ENCODE measurements around the gene ENDOG. TPM values are rescaled to one million over a fixed set of nuclear protein-coding genes. Genes with fewer than 3 reads are reported as not detected.

ENDOG gene
- total and polyA plus RNA-seq, 5 donors = 42.9 to 70.5 (median 64.5) TPM

Other genes starting within 250 kb of the ENDOG start
- gene DYNC2I2, start 161.7 kb upstream of the ENDOG start, total RNA-seq = 10 to 100 TPM; 13.5 to 25.6 (median 18.5) TPM
- gene DYNC2I2, start 161.7 kb upstream of the ENDOG start, polyA plus RNA-seq = 30.2 TPM
- 100 to 1,000 TPM; 180 to 210 (median 191) TPM for gene SET, start 129.3 kb upstream of the ENDOG start, total RNA-seq
- gene SET, start 129.3 kb upstream of the ENDOG start, polyA plus RNA-seq = 86.1 TPM
- gene PKN3, start 116.0 kb upstream of the ENDOG start, total RNA-seq = 1 to 10 TPM; 4.7 to 8.7 (median 7.4) TPM
- 6.5 TPM for gene PKN3, start 116.0 kb upstream of the ENDOG start, polyA plus RNA-seq
- 10 to 100 TPM in 1 of 4 donors, 1 to 10 TPM in 3; 8.3 to 11.5 (median 9.4) TPM for gene ZDHHC12, start 94.4 kb upstream of the ENDOG start, total RNA-seq
- 13.1 TPM for gene ZDHHC12, start 94.4 kb upstream of the ENDOG start, polyA plus RNA-seq
- 10 to 100 TPM; 40.6 to 56.8 (median 47.2) TPM for gene ZER1, start 46.6 kb upstream of the ENDOG start, total RNA-seq
- 34.7 TPM for gene ZER1, start 46.6 kb upstream of the ENDOG start, polyA plus RNA-seq
- gene TBC1D13, start 31.2 kb upstream of the ENDOG start, total RNA-seq = 10 to 100 TPM; 15.8 to 20.8 (median 19.3) TPM
- gene TBC1D13, start 31.2 kb upstream of the ENDOG start, polyA plus RNA-seq = 12.5 TPM
- 10 to 100 TPM; 13.4 to 22.1 (median 17.2) TPM for gene SPOUT1, start 11.3 kb downstream of the ENDOG start, total RNA-seq
- 11.9 TPM for gene SPOUT1, start 11.3 kb downstream of the ENDOG start, polyA plus RNA-seq
- 10 to 100 TPM; 10.1 to 18.0 (median 14.0) TPM for gene KYAT1, start 63.5 kb downstream of the ENDOG start, total RNA-seq
- 14.7 TPM for gene KYAT1, start 63.5 kb downstream of the ENDOG start, polyA plus RNA-seq
- 10 to 100 TPM; 22.5 to 49.8 (median 26.3) TPM for gene LRRC8A, start 63.6 kb downstream of the ENDOG start, total RNA-seq
- 28.3 TPM for gene LRRC8A, start 63.6 kb downstream of the ENDOG start, polyA plus RNA-seq
- gene PHYHD1, start 102.5 kb downstream of the ENDOG start, total RNA-seq = 10 to 100 TPM; 30.4 to 64.4 (median 38.0) TPM
- 57.8 TPM for gene PHYHD1, start 102.5 kb downstream of the ENDOG start, polyA plus RNA-seq
- 10 to 100 TPM; 10.0 to 11.8 (median 11.2) TPM for gene DOLK, start 129.1 kb downstream of the ENDOG start, total RNA-seq
- 9.6 TPM for gene DOLK, start 129.1 kb downstream of the ENDOG start, polyA plus RNA-seq
- 10 to 100 TPM; 16.1 to 24.6 (median 17.8) TPM for gene NUP188, start 129.2 kb downstream of the ENDOG start, total RNA-seq
- 9.8 TPM for gene NUP188, start 129.2 kb downstream of the ENDOG start, polyA plus RNA-seq
- 10 to 100 TPM; 36.1 to 47.4 (median 40.2) TPM for gene SH3GLB2, start 209.8 kb downstream of the ENDOG start, total RNA-seq
- 45.1 TPM for gene SH3GLB2, start 209.8 kb downstream of the ENDOG start, polyA plus RNA-seq
- gene MIGA2, start 218.1 kb downstream of the ENDOG start, total RNA-seq = 10 to 100 TPM; 30.3 to 40.7 (median 36.2) TPM
- gene MIGA2, start 218.1 kb downstream of the ENDOG start, polyA plus RNA-seq = 35.8 TPM